H1 (cell line): ENCODE data around the gene ARHGAP26. TPM values are rescaled to one million over a fixed set of nuclear protein-coding genes. Genes with fewer than 3 reads are reported as not detected.

Experiments
- CTCF ChIA-PET: fragments of 300-600 bp; sonication (Branson Sonifier 250); formaldehyde crosslinking; loops from one replicate; lab custom pipeline; 2021; ENCODE audit not compliant: partially characterized antibody; lab: Charles Lee
- POLR2A ChIA-PET: fragments of 300-600 bp; sonication (Branson Sonifier 250); formaldehyde crosslinking; loops from one replicate; lab custom pipeline; 2021; ENCODE audit warnings: inconsistent platforms; ENCODE audit not compliant: partially characterized antibody; lab: Charles Lee
- DNase-seq, 2 experiments: peaks; one replicate each; pipeline versions ENCODE4 v3.0.0 to v3.0.0-alpha.2; 2010 to 2022; ENCODE audit warnings: low spot score in 2 of 2, low read depth in 1 of 2, mixed read lengths in 1 of 2
- FAIRE-seq: peaks from 2 replicates; lab custom pipeline; 2011; peaks lifted over from hg19 to GRCh38; lab: Jason Lieb, UNC
- H2AFZ ChIP-seq: 2 replicates; pipeline ENCODE4 v1.8.1; 2012; ENCODE audit warnings: low read length, inconsistent platforms
- H2AK5ac ChIP-seq: 2 replicates; pipeline ENCODE4 v1.6.1; 2013; ENCODE audit warnings: low read depth, low read length
- H2BK120ac ChIP-seq: replicated peaks from 2 replicates; pipeline ENCODE3; 2013; ENCODE audit warnings: low read depth, low read length, inconsistent platforms
- H2BK12ac ChIP-seq: 2 replicates; pipeline ENCODE4 v1.6.1; 2013; ENCODE audit warnings: low read depth, low read length
- H2BK15ac ChIP-seq: 2 replicates; pipeline ENCODE4 v1.6.1; 2013; ENCODE audit warnings: low read length
- H2BK20ac ChIP-seq: 2 replicates; pipeline ENCODE4 v1.6.1; 2013; ENCODE audit warnings: low read length
- H2BK5ac ChIP-seq: 2 replicates; pipeline ENCODE4 v1.6.1; 2013; ENCODE audit warnings: low read depth, low read length
- H3K14ac ChIP-seq: 2 replicates; pipeline ENCODE4 v1.6.1; 2013; ENCODE audit warnings: inconsistent platforms; ENCODE audit not compliant: insufficient read length
- H3K18ac ChIP-seq: 2 replicates; pipeline ENCODE4 v1.6.1; 2013; ENCODE audit warnings: low read length; ENCODE audit errors: extremely low read depth
- H3K23ac ChIP-seq: 2 replicates; pipeline ENCODE4 v1.6.1; 2013; ENCODE audit warnings: inconsistent platforms; ENCODE audit not compliant: insufficient read length
- H3K23me2 ChIP-seq: 2 replicates; pipeline ENCODE4 v1.6.1; 2013; ENCODE audit warnings: low read depth, low read length
- H3K27ac ChIP-seq: 2 replicates; pipeline ENCODE4 v1.6.1; 2011; ENCODE audit warnings: low read depth, low read length, inconsistent platforms
- H3K27me3 ChIP-seq, 4 experiments: replicated peaks in 1 of 4; 1 replicate in 1 of 4; 2 replicates in 3 of 4; pipeline versions ENCODE4 v1.6.1 to v1.8.1; 2011 to 2013; ENCODE audit warnings: low read length in 3 of 4, mild to moderate bottlenecking in 3 of 4, inconsistent platforms in 2 of 4, mixed read lengths in 2 of 4, moderate library complexity in 1 of 4; ENCODE audit not compliant: control insufficient read depth in 3 of 4, insufficient read depth in 3 of 4; ENCODE audit errors: extremely low read depth in 1 of 4
- H3K36me3 ChIP-seq, 4 experiments: 2 replicates each; pipeline versions ENCODE4 v1.6.1 to v1.8.1; 2011 to 2013; ENCODE audit warnings: mild to moderate bottlenecking in 4 of 4, low read length in 3 of 4, moderate library complexity in 2 of 4, control low read depth in 1 of 4, inconsistent platforms in 1 of 4; ENCODE audit not compliant: insufficient read depth in 4 of 4, control insufficient read depth in 2 of 4
- H3K4ac ChIP-seq: replicated peaks from 2 replicates; pipeline ENCODE3; 2013; ENCODE audit warnings: low read length, low read depth, mixed read lengths, inconsistent platforms; ENCODE audit not compliant: insufficient read length
- H3K4me1 ChIP-seq, 4 experiments: replicated peaks in 1 of 4; 1 replicate in 1 of 4; 2 replicates in 3 of 4; pipeline versions ENCODE4 v1.6.1 to v1.8.1; 2011 to 2013; ENCODE audit warnings: low read length in 3 of 4, inconsistent platforms in 2 of 4, mixed read lengths in 1 of 4; ENCODE audit not compliant: insufficient read depth in 4 of 4, control insufficient read depth in 3 of 4
- H3K4me2 ChIP-seq, 2 experiments: 2 replicates each; pipeline versions ENCODE4 v1.6.1 to v1.8.1; 2011 to 2013; ENCODE audit warnings: low read depth in 2 of 2, low read length in 2 of 2, control low read depth in 1 of 2, inconsistent platforms in 1 of 2, mild to moderate bottlenecking in 1 of 2; ENCODE audit not compliant: insufficient read depth in 1 of 2
- H3K4me3 ChIP-seq, 4 experiments: fragments of 200-600, 300-600 bp in 1 of 4; sonication (generic), shearing (Covaris generic), sonication (Bioruptor Twin) in 1 of 4; 2 replicates each; pipeline versions ENCODE4 v1.5.1 to v1.8.1; 2011 to 2016; ENCODE audit warnings: low read length in 4 of 4, low read depth in 3 of 4, control low read depth in 2 of 4, inconsistent platforms in 2 of 4, mild to moderate bottlenecking in 2 of 4, mixed read lengths in 1 of 4, moderate library complexity in 1 of 4; ENCODE audit not compliant: insufficient read depth in 2 of 4; ENCODE audit errors: extremely low read depth in 1 of 4
- H3K56ac ChIP-seq: replicated peaks from 2 replicates; pipeline ENCODE3; 2013; ENCODE audit warnings: low read depth, mild to moderate bottlenecking, mixed read lengths, low read length, inconsistent platforms; ENCODE audit not compliant: insufficient read length
- H3K79me1 ChIP-seq: 2 replicates; pipeline ENCODE4 v1.6.1; 2013; ENCODE audit warnings: low read depth, low read length, control low read depth
- H3K79me2 ChIP-seq, 2 experiments: 2 replicates each; pipeline versions ENCODE4 v1.6.1 to v1.8.1; 2012 to 2013; ENCODE audit warnings: low read length in 2 of 2, mild to moderate bottlenecking in 2 of 2, inconsistent platforms in 1 of 2; ENCODE audit not compliant: insufficient read depth in 2 of 2, control insufficient read depth in 1 of 2
- H3K9ac ChIP-seq, 4 experiments: replicated peaks in 1 of 4; 1 replicate in 1 of 4; 2 replicates in 3 of 4; pipeline versions ENCODE4 v1.6.1 to v1.8.1; 2011 to 2013; ENCODE audit warnings: low read depth in 3 of 4, low read length in 3 of 4, control low read depth in 2 of 4, mild to moderate bottlenecking in 2 of 4, moderate library complexity in 2 of 4, inconsistent platforms in 1 of 4; ENCODE audit errors: extremely low read depth in 1 of 4
- H3K9me3 ChIP-seq, 2 experiments: 2 replicates each; pipeline versions ENCODE4 v1.6.1 to v1.8.1; 2012 to 2013; ENCODE audit warnings: mild to moderate bottlenecking in 2 of 2, moderate library complexity in 2 of 2, control low read depth in 1 of 2, inconsistent platforms in 1 of 2, low read depth in 1 of 2, low read length in 1 of 2, mixed read lengths in 1 of 2; ENCODE audit not compliant: insufficient read depth in 2 of 2
- H4K20me1 ChIP-seq, 2 experiments: replicated peaks in 1 of 2; 2 replicates each; pipeline versions ENCODE3 to v1.8.1; 2011 to 2013; ENCODE audit warnings: inconsistent platforms in 2 of 2, low read length in 2 of 2, mild to moderate bottlenecking in 1 of 2; ENCODE audit not compliant: insufficient read depth in 2 of 2, control insufficient read depth in 1 of 2
- H4K5ac ChIP-seq: 2 replicates; pipeline ENCODE4 v1.6.1; 2013; ENCODE audit warnings: low read length, low read depth, mixed read lengths, inconsistent platforms; ENCODE audit not compliant: insufficient read length
- H4K8ac ChIP-seq: 2 replicates; pipeline ENCODE4 v1.8.0; 2013; ENCODE audit warnings: mild to moderate bottlenecking, moderate library complexity, low read length, inconsistent platforms; ENCODE audit not compliant: insufficient read depth; ENCODE audit errors: extremely low read depth
- H4K91ac ChIP-seq: replicated peaks from 2 replicates; pipeline ENCODE3; 2013; ENCODE audit warnings: low read length, mixed read lengths, inconsistent platforms; ENCODE audit not compliant: insufficient read length
- ATF3 ChIP-seq: IDR thresholded peaks from 2 replicates; pipeline ENCODE4 v1.6.1; 2011; ENCODE audit warnings: low read depth, mild to moderate bottlenecking, low read length; ENCODE audit not compliant: insufficient read depth
- E2F6 ChIP-seq: IDR thresholded peaks from 2 replicates; pipeline ENCODE4 v1.6.1; 2012; ENCODE audit warnings: inconsistent platforms
- EP300 ChIP-seq, 2 experiments: IDR thresholded peaks; 1 replicate in 1 of 2; 2 replicates in 1 of 2; pipeline ENCODE4 v1.6.1; 2011 to 2012; ENCODE audit warnings: low read depth in 2 of 2, low read length in 2 of 2, mild to moderate bottlenecking in 2 of 2, borderline replicate concordance in 1 of 2, inconsistent platforms in 1 of 2, moderate library complexity in 1 of 2
- FOSL1 ChIP-seq: IDR thresholded peaks from 2 replicates; pipeline ENCODE4 v1.6.1; 2011; ENCODE audit warnings: mild to moderate bottlenecking, low read depth, low read length, moderate library complexity; ENCODE audit not compliant: insufficient read depth
- JUND ChIP-seq: IDR thresholded peaks from 2 replicates; pipeline ENCODE4 v1.6.1; 2011; ENCODE audit warnings: mild to moderate bottlenecking, improper control_type of control experiment, low read length
- KDM5A ChIP-seq: fragments of 200-600 bp; IDR thresholded peaks from 2 replicates; pipeline ENCODE4 v1.7.1; 2012; ENCODE audit warnings: mild to moderate bottlenecking, low read length, inconsistent platforms, mixed read lengths
- MAX ChIP-seq: IDR thresholded peaks from 2 replicates; pipeline ENCODE4 v1.6.1; 2012; ENCODE audit warnings: inconsistent platforms
- PHF8 ChIP-seq: fragments of 200-600 bp; sonication (generic); conservative IDR thresholded peaks from 2 replicates; pipeline ENCODE4 v1.7.1; 2012; ENCODE audit warnings: low read depth, mild to moderate bottlenecking, inconsistent platforms, low read length, moderate library complexity
- SIRT6 ChIP-seq: IDR thresholded peaks from one replicate; pipeline ENCODE4 v1.7.1; 2012; ENCODE audit warnings: low read length, inconsistent platforms
- WGBS, 2 experiments: shearing (Covaris generic) in 1 of 2; methylation state at CpG; one replicate each; pipeline versions ENCODE4 v1.1.6 to v1.1.7; 2013 to 2015; ENCODE audit warnings: low lambda C conversion rate in 2 of 2, mixed read lengths in 2 of 2, inconsistent platforms in 1 of 2, low coverage in 1 of 2, missing lambda C conversion rate in 1 of 2; ENCODE audit not compliant: insufficient replicate concordance in 2 of 2, insufficient coverage in 1 of 2, insufficient read length in 1 of 2; ENCODE audit errors: extremely low coverage in 1 of 2, missing lambda C conversion rate in 1 of 2; 5-methylcytosine and 5-hydroxymethylcytosine counted together
- polyA plus RNA-seq, 7 experiments: library from polyadenylated mRNA; depleted of rRNA in 3 of 7; stranded (reverse) in 5 of 7; unstranded in 2 of 7; fragments of >200 nt in 5 of 7; fragments of 200-250 nt in 2 of 7; gene quantifications; 1 replicate in 5 of 7; 2 replicates in 1 of 7; 4 replicates in 1 of 7; pipeline versions ENCODE4 v1.2.1 to v1.2.3, GENCODE V29; 2011 to 2013; ENCODE audit warnings: missing spikeins in 2 of 7, mixed read lengths in 2 of 7
- total RNA-seq: library from RNA; stranded (reverse); fragmentation: NEBNext Ultra II Directional; extraction: Animal tissue kit (Norgen Biotek cat#: 25700); gene quantifications from 2 replicates; pipeline ENCODE4 v1.2.1, GENCODE V29; 2021
- TF ChIP-seq, protein P1 (sequence below), 3 experiments: IDR thresholded peaks; 1 replicate in 2 of 3; 2 replicates in 1 of 3; pipeline versions ENCODE4 v1.5.1 to v1.6.1; 2011; ENCODE audit warnings: low read length in 3 of 3, mild to moderate bottlenecking in 3 of 3, inconsistent platforms in 2 of 3, low read depth in 1 of 3, moderate library complexity in 1 of 3; ENCODE audit not compliant: insufficient read depth in 1 of 3; ENCODE audit errors: control extremely low read depth in 1 of 3

Gene ARHGAP26
- total and polyA plus RNA-seq, 2 of the 8 experiments (the other 6 are each of a cell fraction or from before 2014, with no cell fraction given): 7.1 to 24.8 TPM

DNA sequence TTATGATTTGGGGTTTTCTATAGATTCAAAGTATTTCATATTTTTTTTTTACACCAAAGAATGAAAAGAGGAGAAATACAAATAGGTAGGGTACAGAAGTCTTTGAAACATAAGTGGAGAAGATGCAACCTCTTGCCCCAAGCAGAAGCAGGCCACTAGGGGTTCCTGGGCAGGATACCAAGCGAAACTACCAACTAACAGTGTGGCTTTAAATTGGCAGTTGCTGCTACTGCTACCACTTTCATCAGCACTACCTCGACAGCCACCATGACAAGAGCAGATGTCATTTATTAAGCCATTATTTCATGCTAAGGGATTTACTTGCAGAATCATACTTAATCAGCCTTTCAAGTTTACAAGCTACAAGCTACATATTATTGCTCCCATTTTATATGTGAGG is 345.2 kb downstream of the ARHGAP26 start:
- Histone ChIP-seq H3K23ac (no peak overlapping the region), H2BK15ac (no peak overlapping the region), H2BK20ac (no peak overlapping the region), H3K4me2 (no peak overlapping the region), H2AFZ (no peak overlapping the region), H3K9ac (no peak overlapping the region), H2AK5ac (no peak overlapping the region), H3K23me2 (no peaks in the 10 kb centered on the region), H3K4me1 (peaks cover 0 to 19% (median 4%) of the 10 kb centered on the region in 4 experiments; a peak in 4 of 7 replicates), H3K14ac (no peak overlapping the region), H3K27ac (no peak overlapping the region), H4K8ac (no peak overlapping the region), H4K20me1 (no peaks in the 10 kb centered on the region), H2BK120ac (no peak overlapping the region), H3K4me3 (no peak overlapping the region), H4K5ac (no peak overlapping the region), H3K79me1 (no peaks in the 10 kb centered on the region; the same call in 1 of the 2 replicates), H3K56ac (no peak overlapping the region), H3K18ac (no peak overlapping the region), H3K79me2 (no peaks in the 10 kb centered on the region), H3K36me3 (no peaks in the 10 kb centered on the region), H3K9me3 (no peaks in the 10 kb centered on the region), H2BK12ac (no peak overlapping the region), H3K4ac (no peak overlapping the region), H3K27me3 (no peaks in the 10 kb centered on the region), H4K91ac (no peak overlapping the region), H2BK5ac (no peak overlapping the region)
- FAIRE-seq (no peak), DNase-seq (no peak)
- POLR2A ChIA-PET: no interaction called here
- 85% methylated on average over 2 of the region's 2 CpGs; no CpG with 5 or more reads in 1 of the 2 experiments for WGBS, 2 experiments
- CTCF ChIA-PET: interaction anchor here (1.7 to 2.9 kb wide), 2 partner anchors 9 to 14 kb away, joined by 3 to 11 read pairs; no protein-coding TSS in a partner anchor
- TF ChIP-seq EP300 (IDR thresholded peaks at IDR 0.05; ENCODE audit: borderline replicate concordance in 1 of 2, low read depth in 2 of 2, low read length in 2 of 2) (no peak), PHF8 (no peak), SIRT6 (no peak), JUND (no peak), MAX (no peak), KDM5A (no peak), E2F6 (no peak), FOSL1 (no peak), ATF3 (no peak)
- TF ChIP-seq, protein P1, sequence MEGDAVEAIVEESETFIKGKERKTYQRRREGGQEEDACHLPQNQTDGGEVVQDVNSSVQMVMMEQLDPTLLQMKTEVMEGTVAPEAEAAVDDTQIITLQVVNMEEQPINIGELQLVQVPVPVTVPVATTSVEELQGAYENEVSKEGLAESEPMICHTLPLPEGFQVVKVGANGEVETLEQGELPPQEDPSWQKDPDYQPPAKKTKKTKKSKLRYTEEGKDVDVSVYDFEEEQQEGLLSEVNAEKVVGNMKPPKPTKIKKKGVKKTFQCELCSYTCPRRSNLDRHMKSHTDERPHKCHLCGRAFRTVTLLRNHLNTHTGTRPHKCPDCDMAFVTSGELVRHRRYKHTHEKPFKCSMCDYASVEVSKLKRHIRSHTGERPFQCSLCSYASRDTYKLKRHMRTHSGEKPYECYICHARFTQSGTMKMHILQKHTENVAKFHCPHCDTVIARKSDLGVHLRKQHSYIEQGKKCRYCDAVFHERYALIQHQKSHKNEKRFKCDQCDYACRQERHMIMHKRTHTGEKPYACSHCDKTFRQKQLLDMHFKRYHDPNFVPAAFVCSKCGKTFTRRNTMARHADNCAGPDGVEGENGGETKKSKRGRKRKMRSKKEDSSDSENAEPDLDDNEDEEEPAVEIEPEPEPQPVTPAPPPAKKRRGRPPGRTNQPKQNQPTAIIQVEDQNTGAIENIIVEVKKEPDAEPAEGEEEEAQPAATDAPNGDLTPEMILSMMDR (IDR thresholded peaks at IDR 0.05; ENCODE audit: control extremely low read depth in 1 of 3, insufficient read depth in 1 of 3, low read depth in 1 of 3, low read length in 3 of 3): no peak
